GM21723 (cell line): ENCODE data around the gene RALGAPA2.
"Not testable (repeated sequence)": the region's sequence is repeated elsewhere in the genome, so short reads cannot be mapped to it uniquely, and the experiment has no call there.

Source experiments
- ATAC-seq: cut with Tn5 transposase; IDR thresholded peaks from one replicate; pipeline ENCODE4 v1.9.1; 2021; ENCODE audit warnings: mild to moderate bottlenecking, moderate library complexity; ENCODE audit not compliant: unreplicated experiment

Gene RALGAPA2

GRCh38 chr20:20358801-20359200 is 353.6 kb downstream of the RALGAPA2 start:
- ATAC-seq = no peak

- ATAC-seq = not testable (repeated sequence)
These were observed 356.9 kb downstream of the RALGAPA2 start for GRCh38 chr20:20355503-20355902.

- no peak for ATAC-seq
These were observed 358.9 kb downstream of the RALGAPA2 start for GRCh38 chr20:20353576-20353975.

DNA sequence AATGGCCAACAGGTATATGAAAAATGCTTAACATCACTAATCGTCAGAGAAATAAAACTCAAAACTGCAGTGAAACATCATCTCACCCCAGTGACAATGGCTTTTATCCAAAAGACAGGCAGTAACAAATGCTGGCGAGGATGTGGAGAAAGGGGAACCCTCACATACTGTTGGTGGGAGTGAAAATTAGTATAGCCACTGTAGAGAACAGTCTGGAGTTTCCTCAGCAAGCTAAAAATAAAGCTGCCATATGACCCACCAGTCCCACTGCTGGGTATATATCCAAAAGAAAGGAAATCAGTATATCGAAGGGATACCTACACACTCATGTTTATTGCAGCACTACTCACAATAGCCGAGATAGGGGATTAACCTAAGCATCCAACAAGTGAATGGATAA is 368.0 kb downstream of the RALGAPA2 start:
- no peak for ATAC-seq

GRCh38 chr20:20343932-20344331 is 368.5 kb downstream of the RALGAPA2 start:
- ATAC-seq = no peak
